MG63 (cell line): ENCODE data around the gene ZBTB7A. TPM values are rescaled to one million over a fixed set of nuclear protein-coding genes. Genes with fewer than 3 reads are reported as not detected.

Source experiments
- DNase-seq: peaks from one replicate; pipeline ENCODE4 v3.0.0-alpha.2; 2020
- H3K27me3 ChIP-seq: fragments of 250-450 bp; sonication (Bioruptor Pico); 2 replicates; pipeline ENCODE4 v1.5.1; 2020; ENCODE audit warnings: mild to moderate bottlenecking, moderate library complexity
- H3K36me3 ChIP-seq: fragments of 250-450 bp; sonication (Bioruptor Pico); 2 replicates; pipeline ENCODE4 v1.5.1; 2020; ENCODE audit warnings: mild to moderate bottlenecking, moderate library complexity
- H3K4me3 ChIP-seq: fragments of 250-450 bp; sonication (Bioruptor Pico); 2 replicates; pipeline ENCODE4 v1.5.1; 2020; ENCODE audit warnings: mild to moderate bottlenecking, moderate library complexity
- H3K9me3 ChIP-seq: fragments of 250-450 bp; sonication (Bioruptor Pico); 2 replicates; pipeline ENCODE4 v1.5.1; 2020; ENCODE audit warnings: mild to moderate bottlenecking, moderate library complexity
- total RNA-seq: library from RNA; depleted of rRNA; stranded (reverse); fragments of >200 nt; shearing (Covaris generic); gene quantifications from 2 replicates; pipeline ENCODE4 v1.2.3, GENCODE V29; 2014; ENCODE audit warnings: low replicate concordance; rRNA removed

The ZBTB7A gene
- 7.8 and 8.7 TPM in 2 replicates for total RNA-seq

DNA sequence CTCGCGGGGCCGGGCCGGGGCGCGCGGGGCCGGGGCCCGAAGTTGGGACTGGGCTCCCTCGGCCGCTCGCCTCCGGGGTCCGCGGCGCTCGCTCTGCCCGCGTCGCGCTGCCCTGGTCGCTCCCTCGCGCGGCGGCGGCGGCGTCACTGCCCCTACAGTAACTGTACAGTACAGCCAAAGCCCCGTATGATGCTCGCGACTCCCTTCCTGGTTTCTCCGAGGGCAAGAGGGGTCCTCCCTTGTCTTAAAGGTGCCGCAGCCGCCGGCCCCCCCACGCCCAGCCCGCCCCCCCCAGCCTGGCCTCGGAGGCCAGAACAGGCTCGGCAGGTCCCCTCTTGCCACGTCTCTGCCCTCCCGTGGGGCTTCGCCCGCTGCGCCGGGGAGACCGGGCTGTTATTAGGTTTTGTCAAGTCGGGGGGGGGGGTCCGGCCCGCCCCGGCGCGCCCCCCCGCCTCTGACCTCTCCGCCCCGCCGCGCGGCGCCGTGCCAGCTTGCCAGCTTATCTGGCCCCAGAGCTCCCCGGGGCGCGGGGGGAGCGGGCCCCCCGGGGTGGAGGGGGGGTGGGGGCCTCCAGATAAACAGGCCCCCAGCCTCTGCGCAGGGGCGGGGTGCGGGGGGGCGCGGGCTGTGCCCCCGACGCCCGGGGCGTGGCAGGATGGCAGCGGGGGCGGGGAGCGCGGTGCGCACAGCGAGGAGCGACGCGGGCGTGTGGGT lies at the start of gene ZBTB7A:
Gene ZBTB7A (minus strand): TSS at position 218 of the 714 bp plus-strand sequence. CDS start 11,667 bp downstream, outside the sequence.
- Histone ChIP-seq H3K9me3 (no peaks in the 10 kb centered on the region), H3K36me3 (peaks cover 17% of the 10 kb centered on the region), H3K4me3 (peak within 1 kb of the TSS; percentile 65), H3K27me3 (no peaks in the 10 kb centered on the region)
- DNase-seq, result peak; percentile 66

DNA sequence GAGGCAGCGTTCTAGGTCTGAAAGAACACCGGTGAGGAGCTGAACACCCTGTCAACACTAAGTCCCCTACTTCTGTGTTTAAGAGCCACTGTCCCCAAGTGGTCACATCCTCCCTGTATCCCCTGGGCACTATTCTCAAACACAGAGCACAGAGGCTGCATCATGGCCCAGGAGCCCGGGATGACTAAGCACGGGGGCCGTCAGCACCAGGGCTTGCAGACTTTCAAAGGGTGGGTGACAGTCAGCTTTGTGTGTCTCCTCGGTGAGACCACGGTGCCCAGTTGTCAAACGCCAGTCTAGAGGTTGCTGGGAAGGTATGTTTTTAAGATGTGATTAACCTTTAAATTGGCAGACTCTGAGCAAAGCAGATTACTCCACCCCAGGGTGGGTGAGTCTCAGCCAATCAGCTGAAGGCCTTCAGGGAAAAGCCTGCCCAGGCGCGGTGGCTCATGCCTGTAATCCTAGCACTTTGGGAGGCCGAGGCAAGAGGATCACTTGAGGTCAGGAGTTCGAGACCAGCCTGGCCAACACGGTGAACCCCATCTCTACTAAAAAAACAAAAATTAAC lies 49.2 kb upstream of the ZBTB7A start:
- Histone ChIP-seq H3K36me3 (peaks cover 15% of the 10 kb centered on the region), H3K4me3 (no peak overlapping the region), H3K27me3 (no peaks in the 10 kb centered on the region), H3K9me3 (no peaks in the 10 kb centered on the region)
- no peak for DNase-seq

DNA sequence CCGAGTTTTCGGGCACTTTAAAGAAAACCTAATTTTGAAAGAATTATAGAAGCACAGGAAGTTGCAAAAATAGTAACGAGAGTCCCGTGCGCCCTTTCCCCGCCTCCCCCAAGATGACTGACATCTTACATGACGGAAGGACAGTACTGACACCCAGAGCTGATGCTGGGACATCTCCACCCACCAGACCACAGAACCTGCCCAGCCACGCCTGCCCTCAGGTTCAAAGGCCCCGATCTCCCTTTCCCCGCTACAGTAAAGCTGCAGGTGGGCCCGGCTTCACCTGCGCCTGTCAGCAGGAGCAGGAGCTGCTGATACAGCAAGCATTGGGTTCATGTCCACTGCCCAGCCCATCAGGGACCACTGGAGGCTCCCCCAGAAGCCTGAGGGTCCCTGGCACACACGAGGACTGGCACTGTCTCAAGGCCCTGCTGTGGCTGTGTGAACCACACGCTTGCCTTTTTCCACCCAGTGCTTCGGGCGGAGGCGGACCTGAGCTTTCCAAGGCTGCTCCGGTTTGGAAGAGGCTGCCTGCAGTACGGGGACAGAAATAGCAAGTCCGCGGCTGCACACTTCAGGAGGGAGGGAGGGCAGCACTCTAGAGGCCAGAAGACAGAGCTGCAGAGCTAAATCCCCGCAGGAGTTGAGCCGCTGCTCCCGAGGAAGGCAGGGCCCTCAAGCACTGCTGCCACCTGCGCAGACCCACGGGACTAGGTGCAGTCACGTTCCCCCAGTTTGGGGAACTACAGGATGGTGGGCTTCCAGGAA lies 48.5 kb upstream of the ZBTB7A start:
- Histone ChIP-seq H3K27me3 (no peaks in the 10 kb centered on the region), H3K9me3 (no peaks in the 10 kb centered on the region), H3K36me3 (peaks cover 15% of the 10 kb centered on the region), H3K4me3 (no peak overlapping the region)
- no peak for DNase-seq

DNA sequence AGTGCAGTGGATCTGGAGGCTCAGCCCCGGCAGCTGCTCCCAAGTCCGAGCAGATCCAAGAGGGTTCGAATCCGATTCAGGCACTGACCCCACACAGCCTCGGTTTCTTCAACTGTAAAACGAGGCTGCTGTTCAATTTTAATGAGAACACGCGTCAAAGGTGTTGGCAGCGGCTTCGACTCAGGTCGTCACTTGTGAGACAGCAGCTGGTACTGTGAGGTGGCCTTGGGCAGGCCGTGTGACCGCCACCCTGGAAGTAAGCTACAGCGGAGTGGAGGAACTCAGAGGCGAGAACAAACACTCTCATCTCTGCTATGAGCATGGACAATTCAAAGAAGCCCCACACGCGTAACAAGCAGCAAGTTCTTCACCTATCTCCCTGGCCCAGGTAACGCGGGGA lies 47.5 kb upstream of the ZBTB7A start:
- Histone ChIP-seq H3K9me3 (no peaks in the 10 kb centered on the region), H3K4me3 (no peak overlapping the region), H3K27me3 (no peaks in the 10 kb centered on the region), H3K36me3 (peaks cover 12% of the 10 kb centered on the region)
- DNase-seq, result no peak

DNA sequence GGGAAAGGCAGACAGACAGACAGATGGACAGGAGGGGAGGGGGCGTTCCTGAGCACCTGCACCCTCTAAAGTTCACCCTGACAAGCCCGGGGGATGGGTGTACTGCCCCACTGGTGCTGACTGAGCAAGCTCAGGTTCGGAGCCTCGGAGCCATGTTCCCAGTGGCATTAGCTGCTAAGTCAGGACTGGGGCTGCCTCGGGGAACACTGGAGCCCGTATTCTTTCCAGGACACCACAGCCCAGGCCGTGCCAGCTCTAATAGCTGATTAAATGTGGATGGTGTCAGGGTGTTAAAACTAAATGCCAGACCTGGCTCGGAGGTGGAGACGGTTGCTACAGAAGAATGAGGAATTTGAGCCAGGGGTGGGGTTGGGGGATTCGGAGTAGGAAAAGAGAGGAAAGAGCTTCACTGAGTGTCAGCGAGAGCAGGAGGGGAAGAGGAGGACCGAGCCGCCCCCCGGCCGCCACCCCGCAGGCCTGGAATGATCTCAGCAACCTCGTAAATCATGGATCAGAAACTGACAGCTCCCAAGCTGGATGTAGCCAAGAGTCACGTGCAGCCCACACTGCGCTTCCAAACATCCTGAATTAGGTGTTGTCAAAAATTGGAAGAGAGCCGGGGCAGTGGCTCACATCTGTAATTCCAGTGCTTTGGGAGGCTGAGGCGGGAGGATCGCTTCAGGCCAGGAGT lies 46.8 kb upstream of the ZBTB7A start:
- no peak for DNase-seq
- H3K9me3 ChIP-seq, result no peaks in the 10 kb centered on the region
- no peaks in the 10 kb centered on the region for H3K27me3 ChIP-seq
- no peak overlapping the region for H3K4me3 ChIP-seq
- H3K36me3 ChIP-seq, result peaks cover 12% of the 10 kb centered on the region

DNA sequence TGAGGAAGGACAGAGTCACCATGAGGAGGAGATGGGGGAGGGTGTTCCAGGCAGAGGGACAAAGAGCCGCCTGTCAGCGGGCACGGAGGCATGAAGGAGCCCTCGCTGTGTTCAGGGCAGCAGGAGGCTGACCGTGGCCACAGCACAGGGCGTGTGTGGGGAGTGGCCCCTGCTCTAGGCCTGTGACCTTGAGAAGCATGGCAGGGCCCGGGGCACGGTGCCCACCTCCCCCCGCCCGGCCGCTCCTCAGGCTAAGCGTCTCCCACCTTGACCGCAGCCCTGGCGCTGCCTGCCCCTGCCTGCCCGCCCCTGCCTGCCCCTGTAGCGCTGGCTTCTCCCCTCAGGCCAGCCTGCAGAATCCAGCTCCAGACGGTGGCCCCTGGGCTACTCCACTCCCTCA lies 45.7 kb upstream of the ZBTB7A start:
- H3K27me3 ChIP-seq, result no peaks in the 10 kb centered on the region
- H3K9me3 ChIP-seq, result no peaks in the 10 kb centered on the region
- peaks cover 12% of the 10 kb centered on the region for H3K36me3 ChIP-seq
- H3K4me3 ChIP-seq, result no peak overlapping the region
- DNase-seq, result no peak

DNA sequence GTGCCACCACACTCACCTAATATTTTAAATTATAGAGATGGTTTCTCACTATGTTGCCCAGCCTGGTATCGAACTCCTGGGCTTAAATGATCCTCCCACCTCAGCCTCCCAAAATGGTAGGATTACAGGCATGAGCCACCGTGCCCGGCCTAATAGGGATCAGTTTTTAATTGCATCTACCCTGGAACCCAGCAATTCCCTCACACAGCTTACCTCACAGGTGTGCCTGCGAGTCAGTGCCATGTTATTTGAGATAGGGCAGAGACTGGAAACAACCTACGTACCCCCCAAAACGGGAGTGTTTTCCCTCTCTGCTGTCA lies 42.9 kb upstream of the ZBTB7A start:
- no peak for DNase-seq
- Histone ChIP-seq H3K9me3 (no peaks in the 10 kb centered on the region), H3K4me3 (no peak overlapping the region), H3K36me3 (peaks cover 7% of the 10 kb centered on the region), H3K27me3 (no peaks in the 10 kb centered on the region)

DNA sequence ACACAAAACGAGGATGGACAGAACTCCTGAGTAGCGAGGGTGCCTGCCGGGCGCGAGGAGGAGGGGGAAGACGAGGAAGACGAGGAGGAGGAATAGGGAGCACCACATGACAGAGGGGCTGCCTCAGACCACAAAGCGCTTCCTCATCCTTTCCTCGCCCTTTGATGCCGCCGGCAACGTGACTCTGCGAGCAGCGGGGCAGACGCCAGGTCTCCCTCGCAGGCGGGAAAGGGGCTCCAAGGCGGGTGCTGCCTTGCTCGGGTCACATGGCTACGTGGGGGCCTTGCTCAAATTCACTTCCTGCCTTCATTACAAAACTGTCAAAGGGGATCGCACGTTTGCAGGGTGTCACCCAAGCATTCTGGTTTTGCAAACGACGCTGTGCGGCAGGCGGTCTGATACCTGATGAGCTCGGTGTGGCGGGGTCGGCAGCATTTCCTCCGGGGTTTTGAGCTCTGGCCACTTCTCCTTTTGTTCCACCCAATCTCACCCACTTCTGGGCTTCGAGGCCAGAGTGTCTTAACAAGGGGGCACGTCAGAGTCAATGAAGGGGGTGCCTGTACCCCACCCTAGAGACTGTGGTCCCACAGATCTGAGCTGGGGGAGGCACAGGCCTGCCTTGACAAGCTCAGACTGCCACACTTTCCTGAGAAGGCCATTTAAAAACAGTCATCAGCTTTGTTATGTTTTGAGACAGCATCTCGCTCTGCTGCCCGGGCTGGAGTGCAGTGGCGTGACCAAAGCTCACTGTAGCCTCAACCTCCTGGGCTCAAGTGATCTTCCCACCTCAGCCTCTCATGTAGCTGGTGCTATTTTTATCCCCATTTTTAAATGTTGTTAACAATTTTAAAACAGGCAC lies 42.3 kb upstream of the ZBTB7A start:
- no peak for DNase-seq
- peaks cover 5% of the 10 kb centered on the region for H3K36me3 ChIP-seq
- no peak overlapping the region for H3K4me3 ChIP-seq
- no peaks in the 10 kb centered on the region for H3K9me3 ChIP-seq
- H3K27me3 ChIP-seq, result no peaks in the 10 kb centered on the region

DNA sequence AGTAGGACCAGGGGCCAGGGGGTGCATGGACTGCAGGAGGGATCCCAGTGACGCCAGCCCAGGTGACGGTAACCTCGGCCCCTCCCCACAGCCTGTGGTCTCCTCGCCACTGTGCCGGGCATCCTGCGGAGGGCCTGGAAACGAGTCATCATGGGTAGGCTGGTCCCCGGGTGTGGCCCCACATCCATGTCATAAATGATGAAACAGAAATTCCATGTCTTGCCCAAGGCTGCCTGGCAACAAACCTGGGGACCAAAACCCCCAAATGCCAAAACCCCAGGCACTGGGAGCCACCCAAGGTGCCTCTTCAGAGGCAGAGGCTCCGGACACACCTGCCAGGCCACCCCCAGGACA lies 36.4 kb upstream of the ZBTB7A start:
- Histone ChIP-seq H3K9me3 (no peaks in the 10 kb centered on the region), H3K27me3 (no peaks in the 10 kb centered on the region), H3K4me3 (no peak overlapping the region), H3K36me3 (peaks cover 5% of the 10 kb centered on the region)
- DNase-seq, result no peak

DNA sequence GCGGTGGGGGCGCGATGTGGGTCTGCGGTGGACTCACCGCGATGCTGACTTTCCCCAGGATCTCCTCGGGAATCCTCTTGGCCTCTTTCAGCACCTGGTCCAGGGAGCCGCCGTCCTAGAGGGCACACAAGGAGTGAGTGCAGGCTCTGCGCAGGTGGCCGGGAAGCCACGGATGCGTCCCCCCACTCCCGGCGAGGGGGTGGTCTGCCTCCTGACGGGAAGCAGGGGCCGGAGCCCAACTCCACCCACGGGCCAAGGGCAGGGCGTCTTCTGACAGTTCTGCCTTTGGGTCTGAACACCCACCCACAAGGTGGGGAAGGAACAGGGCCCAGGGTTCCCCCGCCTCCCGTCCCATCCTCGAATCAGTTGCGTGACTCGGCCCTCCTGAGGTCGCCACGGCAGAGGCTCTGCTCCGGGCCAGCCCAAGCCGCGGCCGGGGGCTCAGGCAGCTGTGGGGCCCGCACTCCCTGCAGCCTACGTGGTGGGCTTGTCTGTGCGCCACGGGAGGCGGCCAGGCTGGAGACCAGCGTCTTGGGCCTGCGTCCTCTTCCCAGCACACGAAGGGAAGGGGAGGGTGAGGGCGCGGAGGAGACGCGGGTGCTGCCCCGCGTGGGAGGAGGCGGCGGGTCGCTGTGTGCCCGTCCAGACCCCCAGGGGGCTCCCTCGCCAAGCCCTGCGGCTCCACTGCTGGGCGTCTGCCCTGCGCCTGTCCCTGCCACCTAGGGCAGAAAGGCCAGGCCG lies 35.8 kb upstream of the ZBTB7A start:
- no peaks in the 10 kb centered on the region for H3K9me3 ChIP-seq
- H3K4me3 ChIP-seq, result no peak overlapping the region
- DNase-seq, result no peak
- peaks cover 5% of the 10 kb centered on the region for H3K36me3 ChIP-seq
- H3K27me3 ChIP-seq, result no peaks in the 10 kb centered on the region

DNA sequence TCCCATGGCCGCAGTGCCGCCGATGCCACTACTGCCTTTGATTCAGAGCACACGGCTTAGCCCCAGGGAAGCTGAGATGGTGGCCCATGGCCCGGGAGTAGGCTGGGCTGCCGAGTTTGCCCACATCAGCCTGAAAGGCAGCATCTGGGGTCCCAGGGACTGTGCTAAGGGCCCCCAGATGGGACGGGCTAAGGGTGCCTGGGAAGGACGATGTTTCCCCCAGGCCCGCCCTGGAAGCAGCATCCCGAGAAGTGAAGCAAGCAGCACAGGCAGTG lies 34.7 kb upstream of the ZBTB7A start:
- Histone ChIP-seq H3K27me3 (no peaks in the 10 kb centered on the region), H3K4me3 (no peak overlapping the region), H3K9me3 (no peaks in the 10 kb centered on the region), H3K36me3 (peaks cover 5% of the 10 kb centered on the region)
- DNase-seq, result no peak

DNA sequence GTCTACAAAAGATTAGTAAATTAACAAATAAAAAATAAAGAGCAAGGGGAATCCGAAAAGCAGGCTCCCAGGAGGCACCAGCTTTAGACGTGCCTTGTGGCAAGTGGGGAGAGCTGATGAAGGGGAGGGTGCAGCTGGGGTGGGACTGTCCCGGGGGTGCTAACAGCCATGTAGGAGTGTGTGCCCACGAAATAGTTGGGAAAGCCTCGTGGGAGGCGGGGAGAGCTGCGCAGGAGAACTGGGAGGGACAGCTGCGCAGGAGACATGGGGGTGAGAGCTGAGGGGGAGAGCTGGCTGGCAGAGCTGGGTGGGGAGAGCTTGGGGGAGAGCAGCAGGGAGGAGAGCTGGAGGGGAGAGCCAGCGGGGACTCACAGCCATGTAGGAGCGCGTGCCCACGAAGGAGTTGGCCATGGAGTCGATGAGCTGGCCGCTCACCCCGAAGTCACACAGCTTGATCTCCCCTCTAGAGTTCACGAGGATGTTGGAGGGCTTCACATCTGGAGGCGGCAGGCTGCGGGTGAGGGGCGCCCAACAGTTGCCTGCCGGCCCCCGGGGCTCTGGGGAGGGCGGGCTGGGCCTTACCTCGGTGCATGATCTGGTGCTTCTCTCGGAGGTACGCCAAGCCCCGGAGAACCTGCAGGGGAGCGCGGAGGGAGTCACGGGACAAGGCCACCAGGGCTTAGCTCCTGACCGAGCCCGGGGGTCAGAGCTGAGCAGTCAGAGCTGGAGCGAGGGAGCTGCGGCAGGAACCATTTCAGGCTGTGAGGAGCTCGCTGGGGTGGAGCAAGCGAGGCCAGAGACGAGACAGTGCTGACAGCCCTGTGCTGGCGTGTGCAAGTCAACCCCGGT lies 34.2 kb upstream of the ZBTB7A start:
- Histone ChIP-seq H3K36me3 (peaks cover 5% of the 10 kb centered on the region), H3K4me3 (no peak overlapping the region), H3K9me3 (no peaks in the 10 kb centered on the region), H3K27me3 (no peaks in the 10 kb centered on the region)
- DNase-seq, result no peak

DNA sequence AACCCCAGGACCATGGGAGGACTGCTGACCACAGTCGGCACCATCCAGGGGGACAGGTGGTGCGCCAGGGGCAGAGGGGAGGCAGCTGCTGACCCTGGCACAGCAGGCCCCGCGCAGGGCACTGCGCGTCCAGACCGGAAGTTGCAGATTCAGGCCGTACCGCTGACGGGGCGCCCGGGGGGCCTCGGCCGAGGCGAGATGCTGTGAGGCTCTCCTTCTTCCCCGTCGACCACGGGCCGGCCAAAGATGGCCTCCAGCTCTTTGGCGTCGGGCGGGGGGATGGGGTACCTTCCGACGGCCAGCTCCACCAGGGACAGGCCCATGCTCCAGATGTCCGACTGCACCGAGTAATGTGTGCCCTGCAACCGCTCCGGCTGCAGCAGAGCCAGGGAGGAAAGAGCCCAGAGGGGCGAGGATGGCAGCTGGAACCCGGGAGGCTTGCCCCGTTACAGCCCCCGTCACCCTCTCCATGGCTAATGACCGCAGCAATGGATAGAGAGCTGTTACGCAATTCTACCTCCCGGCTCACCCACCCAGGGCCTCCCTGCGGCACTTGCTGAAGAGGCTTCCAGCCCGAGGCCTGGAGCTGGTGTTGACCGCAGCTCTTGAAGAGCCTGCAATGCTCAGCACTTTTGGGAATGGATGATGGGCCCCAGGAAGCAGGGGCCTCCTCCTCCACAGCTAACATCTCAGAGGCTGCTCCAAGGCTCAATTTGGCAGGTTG lies 32.5 kb upstream of the ZBTB7A start:
- H3K36me3 ChIP-seq, result peaks cover 3% of the 10 kb centered on the region
- no peak for DNase-seq

DNA sequence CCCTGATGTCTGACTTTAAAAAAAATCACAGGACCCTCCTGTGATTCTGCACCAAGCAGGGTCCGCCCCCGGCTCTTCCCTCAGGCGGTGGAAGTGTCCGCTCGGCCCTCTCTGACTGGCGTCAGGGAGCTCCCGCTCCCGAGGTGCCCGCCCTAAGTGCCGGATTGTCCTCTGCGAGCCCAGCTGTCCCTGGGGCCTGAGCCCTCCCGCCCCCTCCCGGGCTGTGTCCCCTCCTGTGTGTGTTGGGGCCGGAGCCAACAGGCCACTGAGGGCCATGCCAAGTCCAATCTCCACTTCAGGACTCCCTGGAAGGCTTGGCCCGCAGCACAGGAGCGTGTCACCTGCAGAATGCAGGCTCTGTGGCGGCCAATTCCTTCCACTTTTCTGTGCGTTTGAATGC lies 31.8 kb upstream of the ZBTB7A start:
- no peaks in the 10 kb centered on the region for H3K9me3 ChIP-seq
- DNase-seq, result no peak
- no peak overlapping the region for H3K4me3 ChIP-seq
- no peaks in the 10 kb centered on the region for H3K27me3 ChIP-seq
- peaks cover 3% of the 10 kb centered on the region; the same call in 1 of the 2 replicates for H3K36me3 ChIP-seq

More for the DNA sequence above, 32.5 kb upstream of the ZBTB7A start:
- H3K27me3 ChIP-seq, result no peaks in the 10 kb centered on the region
- no peaks in the 10 kb centered on the region for H3K9me3 ChIP-seq
- H3K4me3 ChIP-seq, result no peak overlapping the region

DNA sequence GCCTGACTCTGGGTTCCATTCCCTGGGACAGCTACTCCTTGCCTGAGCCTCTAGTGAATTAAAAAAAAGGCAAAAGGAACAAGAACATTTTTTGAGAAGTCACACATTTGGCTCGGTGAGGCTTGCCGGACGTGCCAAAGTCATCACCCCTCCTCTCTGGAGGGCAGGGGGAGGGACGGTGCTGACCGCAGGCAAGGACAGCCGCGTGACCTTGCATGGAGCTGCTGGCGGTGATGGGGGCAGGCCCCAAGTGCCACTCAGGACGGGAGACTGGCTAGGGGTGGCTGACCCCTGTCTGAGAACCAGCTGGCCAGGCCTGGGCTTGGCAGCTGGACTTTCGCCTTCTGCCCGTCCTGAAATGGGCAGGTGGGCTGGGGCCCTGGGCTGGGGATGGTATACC lies 30.8 kb upstream of the ZBTB7A start:
- H3K36me3 ChIP-seq, result peaks cover 3% of the 10 kb centered on the region; the same call in 1 of the 2 replicates
- no peaks in the 10 kb centered on the region for H3K27me3 ChIP-seq
- H3K4me3 ChIP-seq, result no peak overlapping the region
- DNase-seq, result no peak
- H3K9me3 ChIP-seq, result no peaks in the 10 kb centered on the region
